ENCODE results near the gene ADAM17. TPM values are rescaled to one million over a fixed set of nuclear protein-coding genes. Genes with fewer than 3 reads are reported as not detected.

Gene ADAM17
- total RNA-seq = 13.1 TPM
- long read RNA-seq, full-length matches to known transcripts = 14 of 17 reads
- long read RNA-seq, partial matches to known transcripts = 0 of 17 reads
- long read RNA-seq, other reads (novel, unspliced or antisense) = 3 of 17 reads

DNA sequence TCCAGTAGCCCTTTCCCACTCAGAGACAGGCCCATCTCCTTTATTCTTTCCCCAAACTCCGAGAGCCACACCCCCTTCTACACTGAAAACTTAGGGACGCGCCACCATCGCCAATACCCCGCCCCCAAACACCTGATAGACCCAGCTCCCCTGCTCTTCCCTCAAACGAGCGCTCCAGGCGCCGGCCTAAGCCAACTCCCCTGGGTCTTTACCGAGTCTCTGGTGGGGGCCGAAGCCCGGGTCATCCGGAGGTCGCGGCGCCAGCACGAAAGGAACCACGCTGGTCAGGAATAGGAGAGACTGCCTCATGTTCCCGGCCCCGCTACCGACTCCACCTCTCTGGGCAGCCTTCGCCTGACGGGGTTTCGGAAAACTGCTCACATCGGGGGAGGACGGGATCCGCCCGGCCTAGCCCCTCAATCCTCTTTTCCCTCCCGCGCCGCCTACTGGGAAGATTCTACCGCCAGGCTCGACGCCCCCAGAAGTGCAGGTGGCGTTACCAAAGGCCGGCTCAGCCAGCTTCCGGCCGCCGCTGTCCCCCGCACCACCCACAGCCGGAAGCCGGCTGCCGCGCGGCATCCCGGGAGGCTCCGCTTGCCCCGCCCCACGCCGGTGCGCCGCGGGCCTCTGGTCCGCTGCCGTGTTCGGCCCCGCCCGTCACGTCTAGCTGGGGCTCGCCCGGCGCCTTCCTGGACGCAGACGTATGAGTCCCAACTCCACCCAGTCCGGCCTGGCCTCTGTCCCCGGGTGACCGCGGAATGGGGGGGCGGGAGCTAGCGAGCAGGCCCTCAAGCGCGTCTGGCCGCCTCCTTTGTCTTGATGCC is at the start of gene ADAM17:
Gene ADAM17, minus strand, starts transcription at position 534 of the 824 bp plus-strand sequence. Its CDS starts 225 bp downstream, at position 309.
- TF ChIP-seq, protein P1, sequence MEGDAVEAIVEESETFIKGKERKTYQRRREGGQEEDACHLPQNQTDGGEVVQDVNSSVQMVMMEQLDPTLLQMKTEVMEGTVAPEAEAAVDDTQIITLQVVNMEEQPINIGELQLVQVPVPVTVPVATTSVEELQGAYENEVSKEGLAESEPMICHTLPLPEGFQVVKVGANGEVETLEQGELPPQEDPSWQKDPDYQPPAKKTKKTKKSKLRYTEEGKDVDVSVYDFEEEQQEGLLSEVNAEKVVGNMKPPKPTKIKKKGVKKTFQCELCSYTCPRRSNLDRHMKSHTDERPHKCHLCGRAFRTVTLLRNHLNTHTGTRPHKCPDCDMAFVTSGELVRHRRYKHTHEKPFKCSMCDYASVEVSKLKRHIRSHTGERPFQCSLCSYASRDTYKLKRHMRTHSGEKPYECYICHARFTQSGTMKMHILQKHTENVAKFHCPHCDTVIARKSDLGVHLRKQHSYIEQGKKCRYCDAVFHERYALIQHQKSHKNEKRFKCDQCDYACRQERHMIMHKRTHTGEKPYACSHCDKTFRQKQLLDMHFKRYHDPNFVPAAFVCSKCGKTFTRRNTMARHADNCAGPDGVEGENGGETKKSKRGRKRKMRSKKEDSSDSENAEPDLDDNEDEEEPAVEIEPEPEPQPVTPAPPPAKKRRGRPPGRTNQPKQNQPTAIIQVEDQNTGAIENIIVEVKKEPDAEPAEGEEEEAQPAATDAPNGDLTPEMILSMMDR (IDR thresholded peaks at IDR 0.05; ENCODE audit: borderline replicate concordance) = peak; percentile 67
- peak; percentile 97 for DNase-seq
- H3K27me3 ChIP-seq (ENCODE audit: low read depth) = no peaks in the 10 kb centered on the region
- peaks cover 74% of the 10 kb centered on the region for H3K4me1 ChIP-seq
- peak within 1 kb of the TSS; percentile 99 for H3K27ac ChIP-seq (replicated peaks)
- H3K36me3 ChIP-seq = no peaks in the 10 kb centered on the region
- no peaks in the 10 kb centered on the region for H3K9me3 ChIP-seq (replicated peaks)
- H3K4me3 ChIP-seq = peak within 1 kb of the TSS; percentile 80
- intact Hi-C loops (cut with micrococcal nuclease) = no loop called here

DNA sequence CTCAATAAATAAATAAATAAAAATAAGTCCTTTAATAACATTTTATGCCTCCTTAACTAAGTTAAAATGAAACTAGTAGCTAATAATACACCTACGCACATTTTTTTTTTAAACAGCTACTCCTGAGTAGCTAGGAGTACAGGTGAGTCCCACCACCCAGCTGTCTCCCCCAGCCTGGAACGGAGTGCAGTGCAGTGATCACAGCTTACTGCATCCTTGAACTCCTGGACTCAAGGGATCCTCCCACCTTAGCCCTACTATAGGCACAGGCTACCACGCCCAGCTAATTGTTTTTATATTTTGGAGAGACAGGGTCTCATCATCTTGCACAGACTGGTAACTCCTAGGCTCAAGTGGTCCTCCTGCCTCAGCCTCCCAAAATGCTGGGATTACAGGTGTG is 46.8 kb upstream of the ADAM17 start:
- Histone ChIP-seq H3K4me1 (peaks cover 11% of the 10 kb centered on the region), H3K9me3 (replicated peaks) (peaks cover 23% of the 10 kb centered on the region), H3K27ac (replicated peaks) (no peak overlapping the region), H3K27me3 (ENCODE audit: low read depth) (no peaks in the 10 kb centered on the region), H3K36me3 (peaks cover 30% of the 10 kb centered on the region), H3K4me3 (no peak overlapping the region)
- TF ChIP-seq, protein P1 (IDR thresholded peaks at IDR 0.05; ENCODE audit: borderline replicate concordance) = no peak
- intact Hi-C loops (cut with micrococcal nuclease) = no loop called here
- no peak for DNase-seq

DNA sequence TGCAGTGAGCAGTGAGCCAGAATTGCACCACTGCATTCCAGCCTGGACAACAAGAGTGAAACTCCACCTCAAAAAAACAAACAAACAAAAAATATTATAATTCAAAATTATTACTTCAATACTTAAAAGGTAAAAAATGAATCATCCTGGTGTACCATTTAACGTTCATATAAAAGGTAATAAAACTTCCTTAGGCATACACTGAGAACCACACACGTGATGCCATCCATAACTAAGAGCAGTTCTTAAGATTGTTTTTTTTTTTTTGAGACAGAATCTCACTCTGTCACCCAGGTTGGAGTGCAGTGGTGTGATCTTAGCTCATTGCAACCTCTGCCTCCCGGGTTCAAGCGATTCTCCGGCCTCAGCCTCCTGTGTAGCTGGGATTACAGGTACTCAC is 45.8 kb upstream of the ADAM17 start:
- DNase-seq = no peak
- TF ChIP-seq, protein P1 (IDR thresholded peaks at IDR 0.05; ENCODE audit: borderline replicate concordance) = no peak
- Histone ChIP-seq H3K4me3 (no peak overlapping the region), H3K36me3 (peaks cover 30% of the 10 kb centered on the region), H3K27me3 (ENCODE audit: low read depth) (no peaks in the 10 kb centered on the region), H3K27ac (replicated peaks) (no peak overlapping the region), H3K4me1 (peaks cover 9% of the 10 kb centered on the region), H3K9me3 (replicated peaks) (peaks cover 23% of the 10 kb centered on the region)
- intact Hi-C loops (cut with micrococcal nuclease) = no loop called here

DNA sequence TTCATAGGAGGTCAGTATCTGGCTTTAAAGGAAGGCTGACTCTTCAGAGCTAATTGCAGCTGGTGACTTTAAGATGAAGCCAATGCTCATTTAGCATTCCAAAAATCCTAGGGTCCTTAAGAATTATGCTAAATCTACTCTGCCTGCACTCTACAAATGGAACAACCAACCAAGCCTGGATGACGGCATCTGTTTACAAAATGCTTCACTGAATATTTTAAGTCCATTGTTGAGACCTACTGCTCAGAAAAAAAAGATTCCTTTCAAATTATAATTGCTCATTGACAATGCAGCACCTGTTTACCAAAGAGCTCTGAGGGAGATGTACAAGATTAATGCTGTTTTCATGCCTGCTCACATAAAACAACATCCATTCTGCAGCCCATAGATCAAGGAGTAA is 43.8 kb upstream of the ADAM17 start:
- H3K4me1 ChIP-seq = peaks cover 26% of the 10 kb centered on the region
- no peak overlapping the region for H3K27ac ChIP-seq (replicated peaks)
- H3K27me3 ChIP-seq (ENCODE audit: low read depth) = no peaks in the 10 kb centered on the region
- peaks cover 23% of the 10 kb centered on the region for H3K9me3 ChIP-seq (replicated peaks)
- H3K36me3 ChIP-seq = peaks cover 30% of the 10 kb centered on the region
- TF ChIP-seq, protein P1 (IDR thresholded peaks at IDR 0.05; ENCODE audit: borderline replicate concordance) = no peak
- intact Hi-C loops (cut with micrococcal nuclease) = no loop called here
- H3K4me3 ChIP-seq = no peak overlapping the region
- DNase-seq = no peak

DNA sequence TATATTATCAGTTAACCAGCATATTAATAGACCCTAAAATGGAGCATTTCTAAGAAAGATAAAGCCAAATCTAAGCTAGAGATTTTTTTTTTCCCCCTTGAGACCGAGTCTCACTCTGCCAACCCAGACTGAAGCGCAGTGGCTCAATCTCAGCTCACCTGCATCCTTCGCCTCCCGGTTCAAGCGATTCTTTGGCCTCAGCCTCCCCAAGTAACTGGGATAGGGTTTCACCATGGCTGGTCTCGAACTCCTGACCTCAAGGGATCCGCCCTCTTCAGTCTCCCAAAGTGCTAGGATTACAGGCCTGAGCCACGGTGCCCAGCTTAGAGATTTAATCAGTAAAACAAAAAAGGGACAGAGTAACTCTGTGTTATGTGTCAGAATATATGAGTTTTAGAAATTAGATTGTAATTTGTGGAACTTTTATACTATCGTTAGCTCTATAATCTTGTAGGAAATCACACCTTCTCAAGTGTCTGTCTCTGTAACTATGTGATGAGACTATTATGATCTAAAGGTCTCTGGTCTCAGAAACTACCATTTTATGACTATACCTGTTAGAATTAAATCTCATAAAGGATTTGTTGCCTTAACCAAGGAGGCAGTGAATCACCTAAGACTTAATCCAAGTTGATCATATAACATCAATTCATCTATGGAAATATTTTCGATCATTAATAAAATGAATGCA is 41.1 kb upstream of the ADAM17 start:
- peaks cover 52% of the 10 kb centered on the region for H3K4me1 ChIP-seq
- intact Hi-C loops (cut with micrococcal nuclease) = no loop called here
- H3K36me3 ChIP-seq = peaks cover 31% of the 10 kb centered on the region
- H3K9me3 ChIP-seq (replicated peaks) = peaks cover 23% of the 10 kb centered on the region
- DNase-seq = no peak
- no peak overlapping the region for H3K27ac ChIP-seq (replicated peaks)
- TF ChIP-seq, protein P1 (IDR thresholded peaks at IDR 0.05; ENCODE audit: borderline replicate concordance) = no peak
- H3K27me3 ChIP-seq (ENCODE audit: low read depth) = no peaks in the 10 kb centered on the region
- H3K4me3 ChIP-seq = no peak overlapping the region
